ENCODE measurements around the gene ADD1.

The ADD1 gene

GRCh38 chr4:2843263-2843940, at the start of gene ADD1:
TSS of gene ADD1 (plus strand) at chr4:2843844. CDS start at chr4:2875916, 32,072 bp downstream.
- peak; percentile 89 for DNase-seq (ENCODE audit: low read depth)

GRCh38 chr4:2794486-2795299, 49.0 kb upstream of the ADD1 start:
- DNase-seq (ENCODE audit: low read depth) = peak; percentile 86

- no peak for DNase-seq (ENCODE audit: low read depth)
These were observed 48.2 kb upstream of the ADD1 start for GRCh38 chr4:2795300-2795892.

- peak; percentile 89 for DNase-seq (ENCODE audit: low read depth)
These were observed 47.5 kb upstream of the ADD1 start for GRCh38 chr4:2795893-2796848.

GRCh38 chr4:2796849-2797544, 46.6 kb upstream of the ADD1 start:
- DNase-seq (ENCODE audit: low read depth) = no peak

GRCh38 chr4:2797545-2798305, 45.9 kb upstream of the ADD1 start:
- DNase-seq (ENCODE audit: low read depth) = no peak

- DNase-seq (ENCODE audit: low read depth) = no peak
These were observed 45.0 kb upstream of the ADD1 start for GRCh38 chr4:2798399-2799223.

GRCh38 chr4:2799224-2799911, 44.3 kb upstream of the ADD1 start:
- DNase-seq (ENCODE audit: low read depth) = no peak

- DNase-seq (ENCODE audit: low read depth) = no peak
These were observed 43.5 kb upstream of the ADD1 start for GRCh38 chr4:2799971-2800690.

- DNase-seq (ENCODE audit: low read depth) = peak; percentile 77
These were observed 42.7 kb upstream of the ADD1 start for GRCh38 chr4:2800691-2801596.

- DNase-seq (ENCODE audit: low read depth) = no peak
These were observed 40.8 kb upstream of the ADD1 start for GRCh38 chr4:2802618-2803531.

GRCh38 chr4:2803624-2804448, 39.8 kb upstream of the ADD1 start:
- peak; percentile 51 for DNase-seq (ENCODE audit: low read depth)

- no peak for DNase-seq (ENCODE audit: low read depth)
These were observed 39.1 kb upstream of the ADD1 start for GRCh38 chr4:2804449-2804972.

- no peak for DNase-seq (ENCODE audit: low read depth)
These were observed 38.6 kb upstream of the ADD1 start for GRCh38 chr4:2804973-2805501.

All from EH (cell line).